Endothelial cell of umbilical vein (primary cell): ENCODE measurements around the gene ACAD10. TPM values are rescaled to one million over a fixed set of nuclear protein-coding genes. Genes with fewer than 3 reads are reported as not detected.
"Not testable (repeated sequence)": the region's sequence is repeated elsewhere in the genome, so short reads cannot be mapped to it uniquely, and the experiment has no call there.

Experiments used
- BruUV-seq: library from RNA; stranded (reverse); fragments of 400-500 nt; replicated peaks from 2 replicates; lab custom pipeline; 2021; lab: Mats Ljungman, UMichigan
- CTCF ChIA-PET: fragments of 300-600, 350-600 bp; sonication (Branson Sonifier 250); formaldehyde crosslinking; loops from one replicate; lab custom pipeline; 2021; ENCODE audit warnings: antibody characterized with exemption, inconsistent platforms; lab: Charles Lee
- POLR2A ChIA-PET: fragments of 300-600, 350-600 bp; sonication (Branson Sonifier 250); formaldehyde crosslinking; loops from one replicate; lab custom pipeline; 2021; ENCODE audit warnings: antibody characterized with exemption, inconsistent platforms; lab: Charles Lee
- DNase-seq: peaks from one replicate; pipeline ENCODE4 v3.0.0-alpha.2; 2011; ENCODE audit warnings: low read depth, low spot score
- FAIRE-seq: peaks from 2 replicates; lab custom pipeline; 2011; peaks lifted over from hg19 to GRCh38; lab: Jason Lieb, UNC
- H2AFZ ChIP-seq: 2 replicates; pipeline ENCODE4 v1.6.0; 2012; ENCODE audit warnings: low read depth, low read length, control low read depth, inconsistent platforms
- H3K27ac ChIP-seq: 2 replicates; pipeline ENCODE4 v1.5.1; 2011; ENCODE audit warnings: low read depth, mild to moderate bottlenecking, control low read depth, low read length, moderate library complexity; ENCODE audit not compliant: insufficient read depth
- H3K27me3 ChIP-seq, 2 experiments: 2 replicates each; pipeline versions ENCODE4 v1.6.0 to v1.6.1; 2011; ENCODE audit warnings: low read length in 2 of 2, mixed read lengths in 1 of 2; ENCODE audit not compliant: control insufficient read depth in 2 of 2, insufficient read depth in 2 of 2
- H3K36me3 ChIP-seq, 2 experiments: 2 replicates in 1 of 2; 3 replicates in 1 of 2; pipeline ENCODE4 v1.5.1; 2011; ENCODE audit warnings: low read length in 2 of 2, mild to moderate bottlenecking in 1 of 2, moderate library complexity in 1 of 2; ENCODE audit not compliant: control insufficient read depth in 2 of 2, insufficient read depth in 2 of 2; ENCODE audit errors: extremely low read depth in 1 of 2
- H3K4me1 ChIP-seq: 3 replicates; pipeline ENCODE4 v1.5.1; 2011; ENCODE audit warnings: mild to moderate bottlenecking, low read length; ENCODE audit not compliant: control insufficient read depth, insufficient read depth; ENCODE audit errors: extremely low read depth
- H3K4me2 ChIP-seq: 2 replicates; pipeline ENCODE4 v1.6.1; 2011; ENCODE audit warnings: low read length, control low read depth, mixed read lengths; ENCODE audit not compliant: insufficient read depth
- H3K4me3 ChIP-seq, 3 experiments: fragments of 200-600 bp in 1 of 3; sonication (generic), shearing (Covaris generic) in 1 of 3; replicated peaks in 1 of 3; 2 replicates each; pipeline ENCODE4 v1.5.1; 2011 to 2016; ENCODE audit warnings: control low read depth in 3 of 3, low read length in 3 of 3, mild to moderate bottlenecking in 2 of 3, inconsistent platforms in 1 of 3, low read depth in 1 of 3, moderate library complexity in 1 of 3; ENCODE audit not compliant: insufficient read depth in 1 of 3
- H3K79me2 ChIP-seq: 2 replicates; pipeline ENCODE4 v1.6.0; 2012; ENCODE audit warnings: low read length, inconsistent platforms; ENCODE audit not compliant: control insufficient read depth, insufficient read depth
- H3K9ac ChIP-seq: replicated peaks from 2 replicates; pipeline ENCODE3; 2011; ENCODE audit warnings: low read length, control low read depth; ENCODE audit not compliant: insufficient read depth; ENCODE audit errors: extremely low read depth
- H3K9me1 ChIP-seq: replicated peaks from 3 replicates; pipeline ENCODE4 v1.6.0; 2011; ENCODE audit warnings: mild to moderate bottlenecking, low read length; ENCODE audit not compliant: control insufficient read depth, insufficient read depth; ENCODE audit errors: extremely low read depth
- H3K9me3 ChIP-seq: replicated peaks from 2 replicates; pipeline ENCODE4 v1.5.1; 2012; ENCODE audit warnings: low read length, inconsistent platforms; ENCODE audit not compliant: control insufficient read depth, insufficient read depth
- H4K20me1 ChIP-seq: replicated peaks from 2 replicates; pipeline ENCODE3; 2011; ENCODE audit warnings: mild to moderate bottlenecking, low read length; ENCODE audit not compliant: control insufficient read depth, insufficient read depth; ENCODE audit errors: extremely low read depth
- EZH2 ChIP-seq: IDR thresholded peaks from 2 replicates; pipeline ENCODE4 v1.6.1; 2012; ENCODE audit warnings: borderline replicate concordance, low read depth, mild to moderate bottlenecking, moderate library complexity, low read length, inconsistent platforms; ENCODE audit not compliant: severe bottlenecking
- FOS ChIP-seq: IDR thresholded peaks from 2 replicates; pipeline ENCODE4 v1.6.1; 2011; ENCODE audit warnings: mild to moderate bottlenecking, low read length, moderate library complexity, borderline replicate concordance; ENCODE audit not compliant: insufficient read depth
- GATA2 ChIP-seq: IDR thresholded peaks from 2 replicates; pipeline ENCODE4 v1.7.0; 2011; ENCODE audit warnings: low read depth, mild to moderate bottlenecking, moderate library complexity, mixed read lengths, low read length; ENCODE audit not compliant: insufficient read length, insufficient read depth
- MYC ChIP-seq: IDR thresholded peaks from one replicate; pipeline ENCODE4 v1.6.1; 2011; ENCODE audit warnings: mild to moderate bottlenecking, low read depth, low read length
- POLR2A ChIP-seq: IDR thresholded peaks from 2 replicates; pipeline ENCODE4 v1.6.1; 2012; ENCODE audit warnings: low read depth, mild to moderate bottlenecking, control low read depth, low read length
- POLR2AphosphoS5 ChIP-seq: IDR thresholded peaks from 2 replicates; pipeline ENCODE4 v1.6.1; 2012; ENCODE audit warnings: low read depth, mild to moderate bottlenecking, control low read depth, low read length, moderate library complexity; ENCODE audit not compliant: insufficient read depth
- dilution Hi-C: fragments of 300-500 bp; cut with MboI; formaldehyde crosslinking; loops from one replicate; pipeline ENCODE4 v1.15.0; 2019; ENCODE audit warnings: low sequenced_read_pairs; ENCODE audit not compliant: extremely low pct_ligation_motif_present
- intact Hi-C: fragments of 100-400 bp; cut with micrococcal nuclease; formaldehyde crosslinking; loops from one replicate; pipeline ENCODE4 v1.10.0; 2022
- polyA plus RNA-seq, 4 experiments: library from polyadenylated mRNA; depleted of rRNA in 3 of 4; stranded (reverse) in 3 of 4; unstranded in 1 of 4; fragments of >200 nt; gene quantifications; 2 replicates each; pipeline versions ENCODE4 v1.2.1 to v1.2.3, GENCODE V29; 2011 to 2012; ENCODE audit warnings: missing spikeins in 1 of 4
- total RNA-seq: library from RNA; stranded (reverse); gene quantifications from 2 replicates; pipeline ENCODE4 v1.2.3, GENCODE V29; 2021

ACAD10 gene
- total and polyA plus RNA-seq, 2 donors (not counting 3 experiments of a cell fraction or from before 2014, with no cell fraction given): 15.2 to 16.3 TPM

DNA sequence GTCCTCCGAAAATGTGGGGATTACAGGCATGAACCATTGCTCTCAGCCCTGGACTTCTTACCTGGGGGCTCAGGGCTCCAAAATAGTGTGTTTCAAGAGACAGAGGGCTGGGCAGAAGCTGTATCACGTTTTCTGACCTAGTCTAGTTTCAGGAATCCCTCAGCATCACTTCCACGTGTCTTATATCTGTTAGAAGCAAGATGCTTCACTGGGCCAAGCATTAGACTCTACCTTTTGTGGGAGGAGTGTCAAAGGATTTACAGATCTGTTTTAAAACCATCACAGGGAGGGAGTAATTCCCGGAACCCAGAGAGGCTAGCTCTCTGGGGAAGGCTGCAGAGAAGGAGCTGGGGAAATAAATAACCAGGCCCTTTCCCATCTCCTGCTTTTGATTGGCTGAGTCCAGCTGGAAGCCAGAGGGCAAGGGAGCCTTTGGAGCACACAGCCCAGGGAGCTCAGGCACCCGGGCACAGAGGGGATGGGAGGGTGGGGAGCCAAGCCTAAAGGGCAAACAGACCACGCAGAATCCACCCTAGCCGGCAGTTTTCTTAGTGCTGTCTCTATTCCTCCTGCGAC, 47.6 kb downstream of the ACAD10 start:
- dilution Hi-C loops: no loop called here
- POLR2A ChIA-PET: no interaction called here

DNA sequence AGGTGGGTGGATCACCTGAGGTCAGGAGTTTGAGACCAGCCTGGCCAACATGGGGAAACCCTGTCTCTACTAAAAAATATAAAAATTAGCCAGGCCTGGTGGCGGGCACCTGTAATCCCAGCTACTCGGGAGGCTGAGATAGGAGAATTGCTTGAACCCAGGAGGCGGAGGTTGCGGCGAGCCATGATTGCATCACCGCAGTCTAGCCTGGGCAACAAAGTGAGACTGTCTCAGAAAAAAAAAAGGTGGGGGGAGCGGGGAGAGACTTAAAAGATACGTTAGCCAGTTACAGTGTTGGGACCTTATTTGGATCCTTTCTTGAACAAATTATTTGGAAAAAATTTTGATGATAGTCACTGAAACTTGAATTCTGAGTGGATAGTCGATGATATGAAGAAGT, 53.7 kb downstream of the ACAD10 start:
- peaks cover 24% of the 10 kb centered on the region for H3K4me1 ChIP-seq
- H4K20me1 ChIP-seq, H3K36me3 ChIP-seq, DNase-seq, H3K79me2 ChIP-seq, H2AFZ ChIP-seq, H3K9me1 ChIP-seq, H3K27ac ChIP-seq, FAIRE-seq, intact Hi-C loops, H3K4me3 ChIP-seq, H3K4me2 ChIP-seq, H3K9me3 ChIP-seq, POLR2A ChIA-PET, H3K27me3 ChIP-seq, H3K9ac ChIP-seq, dilution Hi-C loops, BruUV-seq: not testable (repeated sequence)
- CTCF ChIA-PET: interaction anchor here (1.4 kb wide), 1 partner anchor 103 kb away, joined by 3 read pairs; the partner anchor contains the start of gene MAPKAPK5

More for the DNA sequence above, 47.6 kb downstream of the ACAD10 start:
- H3K4me3 ChIP-seq: no peak overlapping the region
- intact Hi-C loops: no loop called here
- no peak overlapping the region for H3K4me2 ChIP-seq
- BruUV-seq: no TSS peak
- no peaks in the 10 kb centered on the region for H3K4me1 ChIP-seq
- CTCF ChIA-PET: no interaction called here
- no peak overlapping the region for H3K27ac ChIP-seq
- no peak for FAIRE-seq
- H3K9me1 ChIP-seq: no peaks in the 10 kb centered on the region
- H3K9ac ChIP-seq: no peak overlapping the region
- no peaks in the 10 kb centered on the region for H3K79me2 ChIP-seq
- no peaks in the 10 kb centered on the region for H4K20me1 ChIP-seq
- DNase-seq: no peak
- no peaks in the 10 kb centered on the region for H3K9me3 ChIP-seq
- no peak overlapping the region for H2AFZ ChIP-seq
- H3K27me3 ChIP-seq: no peaks in the 10 kb centered on the region
- peaks cover 0 to 2% of the 10 kb centered on the region in 2 experiments for H3K36me3 ChIP-seq
- TF ChIP-seq POLR2A: no peak
- TF ChIP-seq GATA2: no peak
- TF ChIP-seq MYC: no peak
- no peak for TF ChIP-seq EZH2
- TF ChIP-seq POLR2AphosphoS5: no peak
- TF ChIP-seq FOS: no peak
